IPS-11a (cell line): ENCODE measurements around the gene AKAP6.
"Not testable (repeated sequence)": the region's sequence is repeated elsewhere in the genome, so short reads cannot be mapped to it uniquely, and the experiment has no call there.

Experiments
- H3K4me3 ChIP-seq: one replicate; pipeline ENCODE4 v1.5.1; 2013; ENCODE audit warnings: low read depth, low read length, control low read depth

The AKAP6 gene

DNA sequence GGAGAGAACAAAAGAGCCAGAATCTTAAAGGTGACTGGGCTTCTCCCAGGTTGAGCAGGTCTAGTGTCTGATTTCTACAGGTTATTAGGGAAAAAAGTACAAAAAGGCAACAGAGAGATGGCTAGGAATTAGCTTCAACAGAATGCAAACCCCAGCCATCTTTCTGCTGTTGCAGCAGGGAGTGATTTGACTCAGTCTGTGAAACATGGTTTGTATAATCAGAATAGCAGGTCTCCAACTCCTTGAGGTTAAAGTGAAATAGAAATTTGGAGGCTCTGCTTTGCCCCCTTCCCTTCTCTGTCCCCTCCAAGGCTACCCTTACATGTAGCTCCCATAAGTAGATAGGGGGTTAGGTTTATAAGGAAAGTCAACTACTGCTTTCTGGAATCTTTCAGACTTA is 105.8 kb downstream of the AKAP6 start:
- no peak overlapping the region for H3K4me3 ChIP-seq

DNA sequence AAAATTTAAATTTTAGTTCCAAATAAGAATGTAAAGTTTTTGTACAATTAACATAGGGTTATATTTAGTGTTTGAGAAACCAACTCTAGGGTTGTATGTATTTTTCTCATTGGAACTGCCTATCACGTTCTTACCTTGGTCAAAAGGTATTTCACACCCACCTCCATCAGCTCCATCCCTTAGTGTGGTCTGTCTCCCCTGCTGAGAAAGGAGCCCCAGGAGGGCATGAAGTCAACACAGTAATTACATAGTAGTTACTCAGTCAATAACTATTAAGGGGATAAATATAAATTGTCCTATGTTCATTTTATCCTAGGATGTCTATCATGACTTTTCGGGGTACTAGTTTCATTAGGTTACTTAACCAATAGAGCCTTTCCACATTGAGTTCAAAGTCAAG is 106.3 kb downstream of the AKAP6 start:
- no peak overlapping the region for H3K4me3 ChIP-seq

DNA sequence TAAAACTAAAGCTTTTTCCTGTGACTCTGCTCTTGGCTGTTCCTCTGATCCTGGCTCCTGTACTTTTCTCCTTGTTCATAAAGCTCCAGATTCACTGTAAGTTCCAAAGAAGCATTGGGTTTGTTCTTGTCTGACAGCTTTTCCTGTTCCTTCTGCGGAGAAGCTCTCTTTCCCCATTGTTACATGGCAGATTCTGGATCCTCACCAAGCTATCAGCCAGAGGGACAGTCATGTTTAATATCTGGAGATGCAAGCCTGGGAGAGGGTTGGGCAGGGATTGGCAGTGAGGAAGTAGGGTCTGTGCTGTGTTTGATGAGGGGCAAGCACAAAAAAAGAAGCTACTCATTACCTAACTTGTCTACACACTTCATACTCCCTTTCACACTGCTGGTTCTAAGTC is 107.9 kb downstream of the AKAP6 start:
- H3K4me3 ChIP-seq: no peak overlapping the region

DNA sequence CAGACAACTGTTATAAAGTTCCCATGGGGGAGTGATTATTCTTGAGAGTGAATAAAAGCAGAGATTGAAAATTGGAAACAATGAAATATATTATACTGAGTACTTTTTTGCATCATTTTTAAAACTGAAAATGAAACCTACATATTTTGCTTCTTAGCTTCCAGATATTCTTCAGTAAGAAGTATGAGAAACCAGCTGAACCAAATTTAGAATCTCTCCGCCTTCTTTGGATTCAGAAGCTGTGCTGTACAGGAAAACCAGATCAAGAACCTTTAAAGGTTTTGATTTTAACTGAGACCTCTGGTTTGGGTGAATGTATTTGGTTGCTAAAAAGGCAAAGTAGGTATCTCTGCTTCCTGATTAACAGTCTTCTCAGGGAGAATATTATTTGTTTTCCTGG is 109.4 kb downstream of the AKAP6 start:
- H3K4me3 ChIP-seq: no peak overlapping the region

DNA sequence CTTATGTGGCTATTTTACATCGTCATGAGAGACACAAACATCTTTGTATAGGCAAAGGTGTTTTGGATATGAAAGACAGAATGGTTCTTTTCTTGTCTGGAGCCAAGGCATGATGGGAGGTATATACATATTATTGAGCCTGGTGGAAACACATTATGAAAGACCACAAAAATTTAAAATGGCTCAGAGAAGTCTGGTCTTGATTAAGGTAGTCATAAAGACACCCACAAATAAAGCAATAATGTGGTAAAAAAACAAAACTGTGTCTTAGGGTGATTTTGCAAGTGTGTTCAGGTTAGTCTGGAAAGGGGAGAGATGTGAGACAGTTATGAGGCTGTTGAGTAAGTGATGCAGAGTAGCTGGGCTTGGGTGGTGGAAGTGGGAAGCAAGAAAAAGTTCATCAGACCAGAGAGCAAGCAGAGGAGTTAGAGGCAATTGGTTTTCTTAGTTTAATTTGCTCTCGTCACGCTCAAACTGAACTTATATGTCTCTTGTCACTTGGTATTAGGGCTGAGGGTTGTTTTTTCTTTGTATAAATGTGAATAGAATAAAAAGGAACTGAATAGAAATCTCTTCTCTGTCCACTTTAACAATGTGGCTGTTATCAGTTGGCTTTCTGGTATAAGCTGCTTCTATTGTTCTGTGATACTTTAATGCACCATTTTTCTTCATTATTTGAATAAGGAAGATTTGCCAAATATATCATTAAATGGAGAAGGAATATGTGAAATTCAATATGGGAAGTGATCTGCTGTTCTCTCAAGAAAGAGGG is 115.0 kb downstream of the AKAP6 start:
- no peak overlapping the region for H3K4me3 ChIP-seq

DNA sequence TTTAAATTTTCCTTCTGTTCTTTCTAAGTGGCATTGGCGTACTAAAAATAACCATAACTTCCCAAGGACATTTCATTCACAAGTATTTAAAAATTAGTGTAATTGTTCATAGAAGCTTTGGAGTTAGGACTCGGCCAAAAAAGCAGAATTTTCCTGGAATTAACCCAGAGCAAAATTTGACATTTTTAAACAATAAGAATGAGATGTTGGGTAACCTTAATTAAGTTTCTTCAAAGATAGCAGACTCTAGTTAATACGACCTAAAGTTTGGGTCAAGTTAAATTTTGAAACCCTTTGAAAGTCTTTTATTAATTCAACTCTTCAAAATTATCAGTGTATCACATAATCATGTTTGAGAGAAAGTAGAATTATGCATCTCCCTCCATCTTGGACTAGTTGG is 118.3 kb downstream of the AKAP6 start:
- H3K4me3 ChIP-seq: no peak overlapping the region

DNA sequence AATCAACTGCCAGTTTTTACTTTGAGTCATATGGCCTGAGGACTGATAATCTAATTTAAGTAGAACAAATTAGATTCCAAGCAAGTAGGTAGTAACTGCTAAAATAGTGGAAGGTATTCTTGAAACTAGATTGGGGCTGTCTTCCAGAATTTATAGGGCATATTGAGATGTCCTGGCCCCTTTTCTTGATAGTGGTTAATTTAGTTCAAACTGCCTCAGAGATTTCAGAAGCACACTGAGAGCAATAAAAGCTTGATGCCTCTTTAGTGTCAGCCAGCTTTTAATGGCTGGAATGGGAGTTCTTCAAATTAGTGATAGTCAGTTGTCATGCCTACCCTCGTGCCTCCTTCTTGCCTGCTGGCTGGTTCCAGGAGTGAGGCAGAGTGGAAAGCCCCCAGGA is 120.5 kb downstream of the AKAP6 start:
- H3K4me3 ChIP-seq: no peak overlapping the region

DNA sequence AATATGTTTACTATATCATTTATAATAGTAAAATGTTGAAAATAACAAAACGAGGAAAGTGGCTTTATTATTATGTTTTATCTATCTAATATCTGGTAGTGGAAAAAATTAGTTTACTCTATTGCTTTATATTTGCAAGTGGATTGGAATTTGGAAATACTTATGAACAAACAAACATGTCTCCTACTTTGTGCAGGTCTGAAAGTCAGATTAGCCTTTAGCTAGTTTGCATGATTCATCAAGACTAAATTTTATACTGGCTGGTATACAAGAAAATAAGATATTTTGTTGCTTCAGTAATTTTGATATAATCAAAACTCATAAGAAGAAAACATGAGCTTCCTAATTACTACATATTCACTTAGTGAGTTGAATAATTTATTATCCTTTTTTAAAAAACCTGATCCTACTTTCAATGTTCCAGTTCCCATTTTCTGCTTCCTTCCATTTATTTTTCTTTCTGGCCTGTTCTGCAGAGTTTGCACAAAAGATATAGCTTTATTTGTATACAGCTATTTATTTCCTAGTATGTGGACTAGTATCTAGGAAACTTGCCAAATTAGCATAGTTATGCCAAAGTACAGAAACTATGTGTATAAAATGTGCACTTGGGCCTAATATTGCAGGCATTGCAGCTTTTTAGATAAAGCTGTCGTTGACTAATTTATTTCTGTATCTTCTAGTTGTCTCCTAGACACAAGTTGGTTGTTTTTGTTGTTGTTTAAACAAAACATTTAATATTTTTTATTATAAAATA is 122.0 kb downstream of the AKAP6 start:
- H3K4me3 ChIP-seq: no peak overlapping the region

DNA sequence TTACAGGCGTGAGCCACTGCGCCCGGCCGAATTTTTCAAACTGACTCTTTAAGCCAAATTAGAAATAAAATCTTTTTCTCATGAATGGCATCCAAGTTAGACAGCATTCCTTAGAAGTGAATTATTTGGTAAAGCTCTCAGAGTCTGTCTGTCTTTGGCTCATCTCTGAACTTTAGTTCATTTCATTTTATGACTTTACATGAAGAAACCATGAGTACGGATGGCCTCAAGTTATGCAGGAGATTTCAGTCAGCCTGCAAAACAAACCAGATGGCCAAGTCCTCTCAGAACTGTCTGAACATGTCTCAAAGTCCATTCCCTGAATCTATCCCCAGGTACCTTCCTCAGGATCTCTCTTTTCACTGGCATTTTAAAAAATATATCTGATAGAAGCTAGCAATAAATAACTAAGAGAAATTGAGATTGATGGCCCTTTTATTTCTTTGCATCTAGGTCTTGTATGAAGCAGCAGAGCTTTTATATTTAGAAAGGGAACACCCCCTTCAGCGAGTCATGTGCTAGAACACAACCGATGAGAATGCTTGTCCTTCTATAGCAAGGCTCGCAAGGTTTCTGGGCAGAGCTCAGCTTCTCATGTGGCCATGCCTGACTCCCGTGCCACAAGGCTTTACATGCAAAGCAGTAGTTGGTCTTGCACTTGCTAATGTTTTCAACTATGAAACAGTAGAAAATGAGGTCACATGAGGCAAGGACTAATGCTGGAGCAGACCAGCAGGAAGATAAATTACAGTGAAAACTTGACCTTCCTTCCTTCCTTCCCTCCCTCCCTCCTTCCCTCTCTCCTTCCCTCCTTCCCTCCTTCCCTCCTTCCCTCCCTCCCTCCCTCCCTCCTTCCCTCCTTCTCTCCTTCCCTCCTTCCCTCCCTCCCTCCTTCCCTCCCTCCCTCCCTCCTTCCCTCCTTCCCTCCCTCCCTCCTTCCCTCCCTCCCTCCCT is 125.0 kb downstream of the AKAP6 start:
- no peak overlapping the region for H3K4me3 ChIP-seq

DNA sequence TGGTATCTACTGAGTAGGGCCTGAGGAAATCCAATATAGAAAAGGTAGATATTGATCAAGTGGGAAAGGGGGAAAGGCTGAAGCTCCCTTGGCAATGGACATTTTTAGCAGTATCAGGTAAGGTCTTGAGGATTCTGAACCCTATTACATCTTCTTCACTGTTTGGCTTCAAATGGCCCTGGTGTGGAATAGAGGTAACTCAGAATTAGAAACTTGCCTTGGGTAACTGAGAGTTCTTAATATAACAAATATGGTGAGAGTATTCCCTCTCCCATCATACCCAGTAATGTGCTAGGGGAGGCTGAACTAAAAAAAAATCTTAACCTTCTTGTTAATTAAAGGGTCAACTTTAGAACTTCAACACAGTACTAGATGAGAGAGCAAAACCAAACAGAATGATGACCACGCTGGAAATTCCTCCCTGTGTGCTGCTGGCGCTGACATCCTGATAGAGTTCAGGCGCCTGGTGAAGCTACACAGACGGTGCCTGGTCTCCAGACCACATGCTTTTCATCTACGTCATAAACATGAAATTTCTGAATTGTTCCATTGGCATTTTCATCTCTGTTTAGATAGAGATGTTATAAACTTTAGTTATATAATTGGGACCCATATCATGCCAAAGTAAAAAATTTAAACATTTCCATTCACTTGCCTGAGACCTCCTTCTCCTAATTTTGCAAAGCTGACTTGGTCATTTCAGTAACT is 128.3 kb downstream of the AKAP6 start:
- no peak overlapping the region for H3K4me3 ChIP-seq

DNA sequence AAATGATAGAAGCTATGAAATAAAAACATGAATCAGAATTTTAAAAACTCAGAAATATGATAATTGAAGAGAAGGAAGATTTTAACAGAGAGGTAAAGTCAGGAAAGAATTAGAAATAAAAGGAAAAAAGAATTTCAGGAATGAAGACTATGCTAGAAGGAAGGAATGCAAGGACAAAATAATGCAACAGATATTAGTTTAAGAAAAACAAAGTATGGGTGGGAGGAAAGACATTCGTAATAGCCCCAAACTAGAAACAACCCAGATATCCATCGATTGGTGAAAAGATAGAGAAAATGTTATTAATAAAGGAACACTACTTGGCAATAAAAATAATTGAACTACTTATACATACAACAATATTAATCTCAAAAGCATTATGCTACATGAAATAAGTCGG is 129.6 kb downstream of the AKAP6 start:
- H3K4me3 ChIP-seq: no peak overlapping the region

DNA sequence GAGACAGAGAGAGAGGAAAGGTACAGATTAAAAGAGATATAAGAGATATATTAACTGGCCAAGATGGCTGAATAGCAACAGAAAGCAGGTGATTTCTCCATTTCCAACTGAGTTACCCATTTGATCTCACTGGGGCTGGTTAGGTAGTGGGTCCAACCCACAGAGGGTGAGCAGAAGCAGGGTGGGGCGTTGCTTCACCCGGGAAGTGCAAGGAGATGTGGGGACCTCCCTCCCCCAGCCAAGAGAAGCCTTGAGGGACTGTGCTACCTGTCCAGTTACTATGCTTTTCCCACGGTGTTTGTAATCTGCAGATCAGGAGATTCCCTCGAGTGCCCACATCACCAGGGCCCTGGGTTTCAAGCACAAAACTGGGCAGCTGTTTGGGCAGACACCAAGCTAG is 131.2 kb downstream of the AKAP6 start:
- H3K4me3 ChIP-seq: no peak overlapping the region

DNA sequence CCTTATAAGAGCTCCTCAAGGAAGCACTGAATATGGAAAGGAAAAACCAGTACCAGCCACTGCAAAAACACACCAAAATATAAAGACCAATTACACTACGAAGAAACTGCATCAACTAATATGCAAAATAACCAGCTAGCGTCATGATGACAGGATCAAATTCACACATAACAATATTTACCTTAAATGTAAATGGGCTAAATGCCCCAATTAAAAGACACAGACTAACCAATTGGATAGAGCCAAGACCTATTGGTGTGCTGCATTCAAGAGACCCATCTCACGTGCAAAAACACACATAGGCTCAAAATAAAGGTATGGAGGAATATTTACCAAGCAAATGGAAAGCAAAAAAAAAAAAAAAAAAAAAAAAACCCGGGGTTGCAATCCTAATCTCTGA is 133.5 kb downstream of the AKAP6 start:
- H3K4me3 ChIP-seq: not testable (repeated sequence)

DNA sequence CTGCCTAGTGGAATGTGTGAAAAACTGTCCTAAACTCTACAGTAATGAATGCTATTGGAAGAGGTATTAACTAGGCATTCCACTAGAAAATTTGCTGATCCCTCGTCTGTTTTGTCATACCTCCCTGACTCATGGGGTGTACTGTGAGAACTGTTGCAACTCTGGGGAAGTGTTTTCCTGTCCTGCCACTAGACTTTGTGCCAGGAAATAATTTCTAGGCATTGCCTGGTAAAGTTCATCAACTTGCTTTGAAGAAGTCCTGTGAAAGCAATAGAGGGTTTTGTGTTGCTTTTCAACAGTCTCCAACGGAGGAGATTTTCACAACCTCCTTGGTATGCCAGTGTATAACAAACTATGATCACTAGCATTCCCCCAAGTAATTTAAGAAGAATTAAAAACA is 139.9 kb downstream of the AKAP6 start:
- H3K4me3 ChIP-seq: no peak overlapping the region

DNA sequence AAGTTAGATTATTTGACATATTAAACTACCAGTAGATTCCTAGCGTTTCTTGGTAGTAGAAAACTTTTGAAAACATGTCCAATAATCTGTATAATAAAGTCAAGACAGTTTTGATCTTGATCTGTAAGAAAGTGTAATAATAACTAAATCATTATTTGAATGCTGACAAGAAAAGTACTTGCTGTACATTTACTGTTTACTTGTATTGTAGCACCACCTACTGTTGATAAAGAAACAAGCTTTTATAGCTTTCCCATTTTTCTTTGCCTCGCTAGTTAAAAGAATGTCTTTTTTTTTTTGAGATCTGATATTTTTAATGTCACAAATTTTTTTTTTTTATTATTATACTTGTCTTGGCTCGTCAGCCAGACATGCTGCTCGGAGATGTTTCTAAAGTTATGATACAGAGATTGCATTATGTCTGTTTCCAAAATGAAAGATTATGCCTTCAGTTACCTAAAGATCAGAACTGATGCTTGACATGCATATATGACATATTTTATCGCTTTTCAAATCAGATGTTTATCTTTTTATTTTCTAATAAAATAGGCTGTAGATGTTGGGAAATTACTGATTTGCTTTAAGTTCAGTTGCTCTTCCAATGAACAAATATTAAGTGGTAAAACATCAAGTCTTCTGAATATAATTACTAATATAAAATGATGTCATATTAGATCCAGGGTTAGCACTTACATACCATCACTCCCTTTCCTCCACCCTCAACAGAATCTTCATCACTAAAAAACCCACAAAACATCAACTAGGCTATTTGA is 140.5 kb downstream of the AKAP6 start:
- H3K4me3 ChIP-seq: no peak overlapping the region

DNA sequence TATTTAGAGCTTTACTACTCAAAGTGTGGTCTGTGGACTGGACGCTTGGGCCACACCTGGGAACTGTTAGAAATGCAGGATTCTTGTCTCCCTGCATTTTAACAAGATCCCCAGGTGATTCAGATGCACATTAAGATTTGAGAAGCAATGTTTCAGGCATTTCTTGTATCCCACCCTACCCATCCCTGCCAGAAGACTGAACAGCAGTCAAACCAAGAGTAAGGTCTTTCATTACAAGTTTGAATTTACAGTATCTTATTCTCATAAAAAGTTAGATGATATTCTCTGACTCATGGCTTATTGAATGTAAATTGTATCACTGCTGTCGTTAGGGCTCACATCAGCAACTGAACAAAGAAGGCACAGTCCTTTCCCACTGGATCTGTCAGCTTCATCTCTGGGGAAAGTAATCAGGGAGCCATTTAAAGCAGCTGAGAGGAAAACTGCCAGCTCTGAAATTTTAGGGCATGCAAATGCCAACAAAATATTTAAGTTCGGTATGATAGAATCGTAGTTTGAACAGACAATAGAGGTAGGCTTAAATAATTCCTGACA is 141.1 kb downstream of the AKAP6 start:
- H3K4me3 ChIP-seq: no peak overlapping the region

DNA sequence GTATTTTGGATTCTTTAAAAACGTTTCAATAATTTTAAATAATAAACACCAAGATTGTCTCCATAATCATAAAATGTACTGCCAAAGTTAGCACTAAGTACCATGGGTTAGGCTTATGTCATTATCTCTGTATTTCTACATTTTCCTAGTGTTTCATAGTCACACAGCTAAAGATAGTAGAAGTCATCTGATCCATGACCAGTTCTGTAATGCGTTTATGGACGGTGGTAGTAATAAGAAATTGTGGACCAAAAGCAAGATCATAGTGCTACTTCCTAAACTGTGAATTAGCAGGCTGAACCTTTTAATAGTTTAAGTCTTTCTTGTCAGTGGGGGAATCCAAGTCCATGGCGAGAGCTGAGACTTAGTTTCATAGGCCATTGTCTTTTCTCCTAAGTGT is 142.1 kb downstream of the AKAP6 start:
- H3K4me3 ChIP-seq: no peak overlapping the region

DNA sequence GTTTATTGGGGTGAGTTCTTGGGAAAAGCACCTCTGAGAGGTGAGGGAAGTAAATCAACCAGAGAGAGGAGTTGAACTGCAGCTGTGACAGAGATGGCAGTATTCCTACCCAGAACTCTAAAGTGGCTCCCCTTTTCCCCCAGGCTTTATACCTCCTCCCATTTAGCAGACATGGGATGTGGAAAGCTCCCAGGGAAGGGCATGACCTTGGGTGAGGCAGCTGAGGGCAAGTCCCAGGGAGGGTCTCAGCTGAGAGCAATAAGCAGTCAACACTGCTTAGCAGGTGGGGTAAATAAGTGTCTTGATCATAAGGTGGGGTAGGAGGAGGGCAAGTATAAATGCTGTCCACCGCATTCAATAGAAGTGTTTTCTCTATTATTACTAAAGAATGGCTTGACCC is 143.0 kb downstream of the AKAP6 start:
- no peak overlapping the region for H3K4me3 ChIP-seq

DNA sequence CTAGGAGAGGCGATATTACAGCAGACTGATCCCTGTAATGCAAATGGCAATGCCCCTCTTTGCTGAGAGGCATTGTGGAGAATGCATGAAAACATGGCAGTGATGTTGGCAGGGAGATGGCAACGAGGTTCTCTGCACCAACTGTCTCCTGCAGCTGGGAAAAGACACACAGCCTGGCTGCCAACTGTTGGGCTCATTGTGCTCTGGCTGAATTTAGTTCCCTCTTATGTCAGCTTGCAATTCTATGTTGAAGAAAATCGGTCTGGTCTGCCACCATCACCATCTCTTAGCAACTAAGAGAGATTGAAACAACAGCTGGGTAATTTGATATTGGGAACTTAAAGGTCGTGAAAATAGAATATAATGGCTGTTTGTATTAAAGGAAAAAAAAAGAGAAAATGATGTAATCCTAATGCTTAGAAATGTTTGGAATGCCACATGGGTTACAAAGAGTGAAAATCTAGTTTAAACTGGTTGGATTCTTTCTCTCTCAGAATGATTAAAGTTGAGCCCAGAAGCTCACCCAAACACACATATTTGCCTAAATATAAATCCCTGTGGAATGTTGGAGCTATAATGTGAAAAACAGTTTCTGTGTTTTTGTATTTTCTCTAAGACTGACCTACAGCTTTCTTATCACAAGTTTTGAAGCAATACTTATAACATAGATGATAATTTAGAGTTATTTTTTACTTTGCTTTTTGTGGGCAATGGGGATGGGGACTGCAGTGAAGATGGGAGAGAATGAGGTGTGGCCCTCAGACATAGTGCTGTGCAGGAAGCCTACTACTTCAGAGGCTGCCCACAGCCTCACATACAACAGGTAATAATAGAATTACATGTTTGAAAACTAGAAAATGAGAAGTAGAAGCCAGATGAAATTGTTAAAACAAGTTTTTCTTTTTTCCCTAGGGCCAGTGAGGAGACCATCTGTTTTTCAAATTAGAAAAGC is 143.7 kb downstream of the AKAP6 start:
- no peak overlapping the region for H3K4me3 ChIP-seq
